H1 (cell line): Measurements from ENCODE around the gene CPPED1. TPM values are rescaled to one million over a fixed set of nuclear protein-coding genes. Genes with fewer than 3 reads are reported as not detected.

Experiments
- CTCF ChIA-PET: fragments of 300-600 bp; sonication (Branson Sonifier 250); formaldehyde crosslinking; loops from one replicate; lab custom pipeline; 2021; ENCODE audit not compliant: partially characterized antibody; lab: Charles Lee
- POLR2A ChIA-PET: fragments of 300-600 bp; sonication (Branson Sonifier 250); formaldehyde crosslinking; loops from one replicate; lab custom pipeline; 2021; ENCODE audit warnings: inconsistent platforms; ENCODE audit not compliant: partially characterized antibody; lab: Charles Lee
- DNase-seq, 2 experiments: peaks; one replicate each; pipeline versions ENCODE4 v3.0.0 to v3.0.0-alpha.2; 2010 to 2022; ENCODE audit warnings: low spot score in 2 of 2, low read depth in 1 of 2, mixed read lengths in 1 of 2
- FAIRE-seq: peaks from 2 replicates; lab custom pipeline; 2011; peaks lifted over from hg19 to GRCh38; lab: Jason Lieb, UNC
- H2AFZ ChIP-seq: 2 replicates; pipeline ENCODE4 v1.8.1; 2012; ENCODE audit warnings: low read length, inconsistent platforms
- H2AK5ac ChIP-seq: 2 replicates; pipeline ENCODE4 v1.6.1; 2013; ENCODE audit warnings: low read depth, low read length
- H2BK120ac ChIP-seq: replicated peaks from 2 replicates; pipeline ENCODE3; 2013; ENCODE audit warnings: low read depth, low read length, inconsistent platforms
- H2BK12ac ChIP-seq: 2 replicates; pipeline ENCODE4 v1.6.1; 2013; ENCODE audit warnings: low read depth, low read length
- H2BK15ac ChIP-seq: 2 replicates; pipeline ENCODE4 v1.6.1; 2013; ENCODE audit warnings: low read length
- H2BK20ac ChIP-seq: 2 replicates; pipeline ENCODE4 v1.6.1; 2013; ENCODE audit warnings: low read length
- H2BK5ac ChIP-seq: 2 replicates; pipeline ENCODE4 v1.6.1; 2013; ENCODE audit warnings: low read depth, low read length
- H3K14ac ChIP-seq: 2 replicates; pipeline ENCODE4 v1.6.1; 2013; ENCODE audit warnings: inconsistent platforms; ENCODE audit not compliant: insufficient read length
- H3K18ac ChIP-seq: 2 replicates; pipeline ENCODE4 v1.6.1; 2013; ENCODE audit warnings: low read length; ENCODE audit errors: extremely low read depth
- H3K23ac ChIP-seq: 2 replicates; pipeline ENCODE4 v1.6.1; 2013; ENCODE audit warnings: inconsistent platforms; ENCODE audit not compliant: insufficient read length
- H3K23me2 ChIP-seq: 2 replicates; pipeline ENCODE4 v1.6.1; 2013; ENCODE audit warnings: low read depth, low read length
- H3K27ac ChIP-seq: 2 replicates; pipeline ENCODE4 v1.6.1; 2011; ENCODE audit warnings: low read depth, low read length, inconsistent platforms
- H3K27me3 ChIP-seq, 4 experiments: replicated peaks in 1 of 4; 1 replicate in 1 of 4; 2 replicates in 3 of 4; pipeline versions ENCODE4 v1.6.1 to v1.8.1; 2011 to 2013; ENCODE audit warnings: low read length in 3 of 4, mild to moderate bottlenecking in 3 of 4, inconsistent platforms in 2 of 4, mixed read lengths in 2 of 4, moderate library complexity in 1 of 4; ENCODE audit not compliant: control insufficient read depth in 3 of 4, insufficient read depth in 3 of 4; ENCODE audit errors: extremely low read depth in 1 of 4
- H3K36me3 ChIP-seq, 4 experiments: 2 replicates each; pipeline versions ENCODE4 v1.6.1 to v1.8.1; 2011 to 2013; ENCODE audit warnings: mild to moderate bottlenecking in 4 of 4, low read length in 3 of 4, moderate library complexity in 2 of 4, control low read depth in 1 of 4, inconsistent platforms in 1 of 4; ENCODE audit not compliant: insufficient read depth in 4 of 4, control insufficient read depth in 2 of 4
- H3K4ac ChIP-seq: replicated peaks from 2 replicates; pipeline ENCODE3; 2013; ENCODE audit warnings: low read length, low read depth, mixed read lengths, inconsistent platforms; ENCODE audit not compliant: insufficient read length
- H3K4me1 ChIP-seq, 4 experiments: replicated peaks in 1 of 4; 1 replicate in 1 of 4; 2 replicates in 3 of 4; pipeline versions ENCODE4 v1.6.1 to v1.8.1; 2011 to 2013; ENCODE audit warnings: low read length in 3 of 4, inconsistent platforms in 2 of 4, mixed read lengths in 1 of 4; ENCODE audit not compliant: insufficient read depth in 4 of 4, control insufficient read depth in 3 of 4
- H3K4me2 ChIP-seq, 2 experiments: 2 replicates each; pipeline versions ENCODE4 v1.6.1 to v1.8.1; 2011 to 2013; ENCODE audit warnings: low read depth in 2 of 2, low read length in 2 of 2, control low read depth in 1 of 2, inconsistent platforms in 1 of 2, mild to moderate bottlenecking in 1 of 2; ENCODE audit not compliant: insufficient read depth in 1 of 2
- H3K4me3 ChIP-seq, 4 experiments: fragments of 200-600, 300-600 bp in 1 of 4; sonication (generic), shearing (Covaris generic), sonication (Bioruptor Twin) in 1 of 4; 2 replicates each; pipeline versions ENCODE4 v1.5.1 to v1.8.1; 2011 to 2016; ENCODE audit warnings: low read length in 4 of 4, low read depth in 3 of 4, control low read depth in 2 of 4, inconsistent platforms in 2 of 4, mild to moderate bottlenecking in 2 of 4, mixed read lengths in 1 of 4, moderate library complexity in 1 of 4; ENCODE audit not compliant: insufficient read depth in 2 of 4; ENCODE audit errors: extremely low read depth in 1 of 4
- H3K56ac ChIP-seq: replicated peaks from 2 replicates; pipeline ENCODE3; 2013; ENCODE audit warnings: low read depth, mild to moderate bottlenecking, mixed read lengths, low read length, inconsistent platforms; ENCODE audit not compliant: insufficient read length
- H3K79me1 ChIP-seq: 2 replicates; pipeline ENCODE4 v1.6.1; 2013; ENCODE audit warnings: low read depth, low read length, control low read depth
- H3K79me2 ChIP-seq, 2 experiments: 2 replicates each; pipeline versions ENCODE4 v1.6.1 to v1.8.1; 2012 to 2013; ENCODE audit warnings: low read length in 2 of 2, mild to moderate bottlenecking in 2 of 2, inconsistent platforms in 1 of 2; ENCODE audit not compliant: insufficient read depth in 2 of 2, control insufficient read depth in 1 of 2
- H3K9ac ChIP-seq, 4 experiments: replicated peaks in 1 of 4; 1 replicate in 1 of 4; 2 replicates in 3 of 4; pipeline versions ENCODE4 v1.6.1 to v1.8.1; 2011 to 2013; ENCODE audit warnings: low read depth in 3 of 4, low read length in 3 of 4, control low read depth in 2 of 4, mild to moderate bottlenecking in 2 of 4, moderate library complexity in 2 of 4, inconsistent platforms in 1 of 4; ENCODE audit errors: extremely low read depth in 1 of 4
- H3K9me3 ChIP-seq, 2 experiments: 2 replicates each; pipeline versions ENCODE4 v1.6.1 to v1.8.1; 2012 to 2013; ENCODE audit warnings: mild to moderate bottlenecking in 2 of 2, moderate library complexity in 2 of 2, control low read depth in 1 of 2, inconsistent platforms in 1 of 2, low read depth in 1 of 2, low read length in 1 of 2, mixed read lengths in 1 of 2; ENCODE audit not compliant: insufficient read depth in 2 of 2
- H4K20me1 ChIP-seq, 2 experiments: replicated peaks in 1 of 2; 2 replicates each; pipeline versions ENCODE3 to v1.8.1; 2011 to 2013; ENCODE audit warnings: inconsistent platforms in 2 of 2, low read length in 2 of 2, mild to moderate bottlenecking in 1 of 2; ENCODE audit not compliant: insufficient read depth in 2 of 2, control insufficient read depth in 1 of 2
- H4K5ac ChIP-seq: 2 replicates; pipeline ENCODE4 v1.6.1; 2013; ENCODE audit warnings: low read length, low read depth, mixed read lengths, inconsistent platforms; ENCODE audit not compliant: insufficient read length
- H4K8ac ChIP-seq: 2 replicates; pipeline ENCODE4 v1.8.0; 2013; ENCODE audit warnings: mild to moderate bottlenecking, moderate library complexity, low read length, inconsistent platforms; ENCODE audit not compliant: insufficient read depth; ENCODE audit errors: extremely low read depth
- H4K91ac ChIP-seq: replicated peaks from 2 replicates; pipeline ENCODE3; 2013; ENCODE audit warnings: low read length, mixed read lengths, inconsistent platforms; ENCODE audit not compliant: insufficient read length
- ASH2L ChIP-seq: fragments of 200-600, 300-600 bp; sonication (generic); IDR thresholded peaks from one replicate; pipeline ENCODE4 v1.7.1; 2017; ENCODE audit warnings: low read length
- ATF3 ChIP-seq: IDR thresholded peaks from 2 replicates; pipeline ENCODE4 v1.6.1; 2011; ENCODE audit warnings: low read depth, mild to moderate bottlenecking, low read length; ENCODE audit not compliant: insufficient read depth
- BACH1 ChIP-seq: IDR thresholded peaks from 2 replicates; pipeline ENCODE4 v1.6.1; 2012; ENCODE audit warnings: low read length, improper control_type of control experiment
- BCL11A ChIP-seq, 2 experiments: IDR thresholded peaks; one replicate each; pipeline ENCODE4 v1.6.1; 2011; ENCODE audit warnings: low read depth in 2 of 2, low read length in 2 of 2, mild to moderate bottlenecking in 2 of 2
- CBX5 ChIP-seq: fragments of 300-800, 300-1000 bp; sonication (generic); IDR thresholded peaks from 2 replicates; pipeline ENCODE4 v1.7.1; 2016; ENCODE audit warnings: antibody characterized with exemption, low read length, low read depth
- CBX8 ChIP-seq: fragments of 300-800, 300-1000 bp; sonication (generic); IDR thresholded peaks from 2 replicates; pipeline ENCODE4 v1.7.1; 2016; ENCODE audit warnings: low read depth, low read length, borderline replicate concordance
- CREB1 ChIP-seq: IDR thresholded peaks from 2 replicates; pipeline ENCODE4 v1.6.1; 2012; ENCODE audit warnings: inconsistent platforms
- EP300 ChIP-seq, 2 experiments: IDR thresholded peaks; 1 replicate in 1 of 2; 2 replicates in 1 of 2; pipeline ENCODE4 v1.6.1; 2011 to 2012; ENCODE audit warnings: low read depth in 2 of 2, low read length in 2 of 2, mild to moderate bottlenecking in 2 of 2, borderline replicate concordance in 1 of 2, inconsistent platforms in 1 of 2, moderate library complexity in 1 of 2
- GTF2F1 ChIP-seq: IDR thresholded peaks from 2 replicates; pipeline ENCODE4 v1.6.1; 2012; ENCODE audit warnings: low read depth, low read length, improper control_type of control experiment, borderline replicate concordance
- MAX ChIP-seq: IDR thresholded peaks from 2 replicates; pipeline ENCODE4 v1.6.1; 2012; ENCODE audit warnings: inconsistent platforms
- RAD21 ChIP-seq, 2 experiments: IDR thresholded peaks in 1 of 2; conservative IDR thresholded peaks in 1 of 2; 2 replicates each; pipeline ENCODE4 v1.6.1; 2011; ENCODE audit warnings: low read depth in 2 of 2, low read length in 2 of 2, improper control_type of control experiment in 1 of 2, inconsistent platforms in 1 of 2, mild to moderate bottlenecking in 1 of 2, moderate library complexity in 1 of 2
- SP1 ChIP-seq: IDR thresholded peaks from 2 replicates; pipeline ENCODE4 v1.6.1; 2011; ENCODE audit warnings: low read depth, low read length
- SRF ChIP-seq: IDR thresholded peaks from 2 replicates; pipeline ENCODE4 v1.6.1; 2011; ENCODE audit warnings: mild to moderate bottlenecking, low read depth, low read length, moderate library complexity
- YY1 ChIP-seq: IDR thresholded peaks from 2 replicates; pipeline ENCODE4 v1.6.1; 2011; ENCODE audit warnings: low read depth, mild to moderate bottlenecking, low read length
- WGBS, 2 experiments: shearing (Covaris generic) in 1 of 2; methylation state at CpG; one replicate each; pipeline versions ENCODE4 v1.1.6 to v1.1.7; 2013 to 2015; ENCODE audit warnings: low lambda C conversion rate in 2 of 2, mixed read lengths in 2 of 2, inconsistent platforms in 1 of 2, low coverage in 1 of 2, missing lambda C conversion rate in 1 of 2; ENCODE audit not compliant: insufficient replicate concordance in 2 of 2, insufficient coverage in 1 of 2, insufficient read length in 1 of 2; ENCODE audit errors: extremely low coverage in 1 of 2, missing lambda C conversion rate in 1 of 2; 5-methylcytosine and 5-hydroxymethylcytosine counted together
- polyA plus RNA-seq, 7 experiments: library from polyadenylated mRNA; depleted of rRNA in 3 of 7; stranded (reverse) in 5 of 7; unstranded in 2 of 7; fragments of >200 nt in 5 of 7; fragments of 200-250 nt in 2 of 7; gene quantifications; 1 replicate in 5 of 7; 2 replicates in 1 of 7; 4 replicates in 1 of 7; pipeline versions ENCODE4 v1.2.1 to v1.2.3, GENCODE V29; 2011 to 2013; ENCODE audit warnings: missing spikeins in 2 of 7, mixed read lengths in 2 of 7
- total RNA-seq: library from RNA; stranded (reverse); fragmentation: NEBNext Ultra II Directional; extraction: Animal tissue kit (Norgen Biotek cat#: 25700); gene quantifications from 2 replicates; pipeline ENCODE4 v1.2.1, GENCODE V29; 2021

The CPPED1 gene
- total and polyA plus RNA-seq, 2 of the 8 experiments (the other 6 are each of a cell fraction or from before 2014, with no cell fraction given) = 3.5 to 11.2 TPM

GRCh38 chr16:12723681-12724080, 80.0 kb downstream of the CPPED1 start:
- POLR2A ChIA-PET = no interaction called here
- Histone ChIP-seq H3K9ac (no peak overlapping the region), H3K79me2 (no peaks in the 10 kb centered on the region), H4K20me1 (no peaks in the 10 kb centered on the region), H2BK5ac (no peak overlapping the region), H4K5ac (no peak overlapping the region), H3K9me3 (no peaks in the 10 kb centered on the region), H3K36me3 (no peaks in the 10 kb centered on the region; a peak in 1 of 8 replicates), H3K56ac (no peak overlapping the region), H2AK5ac (no peak overlapping the region), H4K91ac (no peak overlapping the region), H3K27me3 (no peaks in the 10 kb centered on the region), H2AFZ (no peak overlapping the region), H3K79me1 (no peaks in the 10 kb centered on the region), H3K14ac (no peak overlapping the region), H2BK20ac (no peak overlapping the region), H3K27ac (no peak overlapping the region), H3K4ac (no peak overlapping the region), H3K23me2 (no peaks in the 10 kb centered on the region), H4K8ac (no peak overlapping the region), H3K23ac (no peak overlapping the region), H3K18ac (no peak overlapping the region), H2BK15ac (no peak overlapping the region), H2BK120ac (no peak overlapping the region), H3K4me2 (no peak overlapping the region), H3K4me1 (peaks cover 0 to 4% (median 0%) of the 10 kb centered on the region in 4 experiments; a peak in 1 of 7 replicates), H2BK12ac (no peak overlapping the region), H3K4me3 (no peak overlapping the region)
- CTCF ChIA-PET = interaction anchor here (0.6 to 0.9 kb wide), 6 partner anchors 9 to 1805 kb away, joined by 3 to 4 read pairs (median 3); no protein-coding TSS in a partner anchor
- WGBS, 2 experiments = 76% methylated on average over 5 of the region's 5 CpGs; no CpG with 5 or more reads in 1 of the 2 experiments
- DNase-seq (no peak), FAIRE-seq (no peak)
- TF ChIP-seq YY1 (no peak), GTF2F1 (no peak), SP1 (no peak), ASH2L (no peak), EP300 (IDR thresholded peaks at IDR 0.05; ENCODE audit: borderline replicate concordance in 1 of 2, low read depth in 2 of 2, low read length in 2 of 2) (no peak), BACH1 (no peak), RAD21 (IDR thresholded peaks at IDR 0.05 in 1 of 2, conservative IDR thresholded peaks at IDR 0.05 in 1 of 2; ENCODE audit: low read depth in 2 of 2, low read length in 2 of 2) (no peak), BCL11A (IDR thresholded peaks at IDR 0.05; ENCODE audit: low read depth in 2 of 2, low read length in 2 of 2) (no peak), CBX5 (no peak), CREB1 (no peak), SRF (no peak), ATF3 (no peak), MAX (no peak), CBX8 (no peak)
